ENCODE measurements around the gene CGNL1.

CGNL1 gene

GRCh38 chr15:57424628-57425405 lies 48.5 kb downstream of the CGNL1 start:
- no peak for DNase-seq (ENCODE audit: low read depth)

DNA sequence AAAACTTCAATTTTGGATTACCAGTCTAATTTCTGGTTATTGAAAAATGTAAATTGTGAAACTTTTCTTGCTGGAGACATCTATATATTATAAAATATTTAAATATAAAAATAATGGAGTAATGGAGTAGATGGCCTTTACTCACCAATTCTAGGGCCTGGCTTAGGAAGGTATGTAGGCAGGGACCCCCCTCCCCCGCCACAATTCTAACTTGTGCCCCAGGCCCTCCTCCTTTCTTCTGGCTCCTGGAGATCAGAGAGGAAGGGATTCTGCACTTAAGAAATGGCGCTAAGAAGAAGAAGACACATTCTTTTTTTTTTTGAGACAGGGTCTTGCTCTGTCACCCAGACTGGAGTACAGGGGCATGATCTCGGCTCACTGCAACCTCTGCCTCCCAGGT lies 49.5 kb downstream of the CGNL1 start:
- no peak for DNase-seq (ENCODE audit: low read depth)

GRCh38 chr15:57427367-57427821 lies 51.1 kb downstream of the CGNL1 start:
- no peak for DNase-seq (ENCODE audit: low read depth)

GRCh38 chr15:57432141-57432741 lies 55.9 kb downstream of the CGNL1 start:
- DNase-seq (ENCODE audit: low read depth) = no peak

DNA sequence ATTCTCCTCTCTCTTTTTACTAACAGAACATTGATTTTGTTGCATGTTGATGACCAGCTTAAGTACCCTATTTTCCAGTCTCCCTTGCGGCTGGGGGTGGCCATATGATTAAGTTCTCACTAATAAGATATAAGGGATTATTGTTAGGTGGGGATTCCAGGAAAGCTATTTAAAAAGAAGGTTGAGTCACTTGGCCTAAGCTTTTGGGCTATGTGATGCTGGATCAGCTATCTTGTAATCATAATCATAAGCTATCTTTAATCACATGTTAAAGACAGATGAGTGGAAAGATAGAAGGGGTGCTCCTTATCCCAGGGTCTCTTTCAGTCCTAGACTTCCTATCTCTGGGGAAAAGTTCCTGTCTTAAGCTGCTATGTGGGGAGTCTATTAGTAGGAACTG lies 59.9 kb downstream of the CGNL1 start:
- no peak for DNase-seq (ENCODE audit: low read depth)

DNA sequence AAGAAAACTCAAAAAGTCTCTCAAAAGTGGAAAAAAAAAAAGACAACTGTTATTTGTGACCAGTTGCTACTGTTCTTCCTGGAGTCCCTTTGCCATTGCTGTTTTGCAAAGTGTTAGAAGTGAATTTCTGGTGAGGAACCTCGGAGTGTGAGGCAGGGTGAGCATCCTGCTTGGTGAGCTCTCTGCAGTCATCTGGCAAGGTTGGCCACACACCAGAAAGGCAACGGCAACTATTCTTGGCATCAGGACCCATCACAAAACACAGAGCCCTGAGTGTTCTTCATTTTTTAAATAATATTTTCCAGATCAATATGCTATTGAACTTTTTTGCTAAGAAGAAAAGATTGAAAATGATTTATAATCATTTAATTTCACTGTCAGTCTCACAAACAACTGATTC lies 60.7 kb downstream of the CGNL1 start:
- no peak for DNase-seq (ENCODE audit: low read depth)

DNA sequence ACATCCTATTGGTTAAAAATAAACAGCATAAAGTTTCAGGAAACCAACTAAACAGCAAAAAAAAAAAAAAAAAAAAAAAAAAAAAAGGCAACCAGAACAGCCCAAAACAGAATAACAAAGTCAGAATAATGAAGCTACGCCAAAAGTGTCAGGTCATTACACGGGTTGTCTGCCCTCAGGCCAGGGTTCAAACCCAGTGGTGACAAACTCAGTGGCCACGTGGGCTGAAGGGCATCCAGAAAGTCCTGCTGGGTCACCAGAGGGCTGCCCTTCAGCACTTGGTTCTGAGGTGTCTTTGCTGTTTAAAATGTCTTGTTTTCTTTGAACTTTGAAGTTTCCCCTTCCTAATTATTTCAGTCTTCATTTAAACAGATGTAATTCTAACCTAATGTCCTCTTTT lies 61.3 kb downstream of the CGNL1 start:
- DNase-seq (ENCODE audit: low read depth) = no peak

DNA sequence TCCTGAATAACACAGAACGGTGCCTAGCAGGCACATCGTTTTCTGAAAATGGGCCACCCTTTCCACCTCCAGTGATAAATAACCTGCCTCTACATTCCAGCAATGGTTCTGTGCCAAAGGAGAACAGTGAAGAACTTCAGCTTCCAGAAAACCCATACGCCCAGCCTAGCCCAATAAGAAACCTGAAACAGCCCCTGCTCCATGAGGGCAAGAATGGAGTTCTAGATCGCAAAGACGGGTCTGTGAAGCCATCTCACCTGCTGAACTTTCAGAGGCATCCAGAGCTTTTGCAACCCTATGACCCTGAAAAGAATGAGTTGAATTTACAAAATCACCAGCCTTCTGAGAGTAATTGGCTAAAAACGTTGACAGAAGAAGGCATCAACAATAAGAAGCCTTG lies 61.9 kb downstream of the CGNL1 start:
- no peak for DNase-seq (ENCODE audit: low read depth)

DNA sequence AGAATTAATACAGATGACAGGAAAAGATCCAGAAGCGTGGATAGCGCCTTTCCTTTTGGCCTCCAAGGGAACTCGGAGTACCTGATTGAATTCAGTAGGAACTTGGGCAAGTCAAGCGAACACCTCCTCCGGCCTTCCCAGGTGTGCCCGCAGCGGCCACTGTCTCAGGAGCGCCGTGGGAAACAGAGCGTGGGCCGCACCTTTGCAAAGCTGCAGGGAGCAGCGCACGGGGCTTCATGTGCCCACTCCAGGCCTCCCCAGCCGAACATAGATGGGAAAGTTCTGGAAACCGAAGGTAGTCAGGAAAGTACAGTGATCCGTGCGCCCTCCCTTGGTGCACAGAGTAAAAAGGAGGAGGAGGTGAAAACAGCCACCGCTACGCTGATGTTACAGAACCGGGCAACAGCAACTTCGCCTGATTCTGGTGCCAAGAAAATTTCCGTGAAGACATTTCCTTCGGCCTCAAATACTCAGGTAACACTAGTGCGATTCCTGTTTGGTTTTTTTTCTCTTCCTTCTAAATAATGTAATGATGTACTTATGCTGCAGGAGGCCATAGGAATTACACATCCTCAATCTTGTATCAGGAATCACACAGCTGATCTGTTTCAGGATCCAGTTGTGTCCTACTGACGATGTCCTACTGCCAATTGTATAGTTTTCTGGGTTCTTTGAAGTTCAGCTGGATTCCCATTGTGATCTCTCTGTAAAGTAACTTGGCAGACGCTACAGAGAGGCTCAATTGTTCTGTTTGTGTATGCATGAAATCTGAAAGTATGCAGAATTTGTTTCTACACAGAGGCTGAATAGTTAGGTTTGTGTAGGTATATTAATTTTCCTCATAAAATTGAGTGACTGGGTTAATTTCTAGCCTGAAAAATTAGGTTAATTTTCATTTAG lies 63.1 kb downstream of the CGNL1 start:
- no peak for DNase-seq (ENCODE audit: low read depth)

- no peak for DNase-seq (ENCODE audit: low read depth)
Observed at GRCh38 chr15:57440167-57440566, 63.9 kb downstream of the CGNL1 start.

DNA sequence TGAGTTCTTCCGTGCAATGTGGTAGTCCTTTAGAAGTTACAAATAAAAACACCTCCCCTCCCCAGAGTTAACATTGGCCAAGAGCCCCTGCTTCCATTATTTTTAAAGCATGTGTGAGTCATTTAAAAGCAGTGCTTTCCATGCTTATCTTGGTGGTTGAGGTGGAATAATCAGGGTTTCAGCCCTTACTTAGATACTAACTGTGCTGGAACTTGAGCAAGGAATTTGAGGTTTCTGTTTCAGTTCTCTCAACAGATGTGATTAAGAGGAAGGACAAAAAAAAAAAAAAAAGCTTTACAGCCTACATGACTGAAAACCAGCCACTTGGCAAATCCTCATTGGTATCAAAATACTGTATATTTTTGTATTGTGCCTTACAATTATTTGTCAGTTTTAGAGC lies 64.5 kb downstream of the CGNL1 start:
- DNase-seq (ENCODE audit: low read depth) = no peak

GRCh38 chr15:57442335-57442734 lies 66.0 kb downstream of the CGNL1 start:
- DNase-seq (ENCODE audit: low read depth) = no peak

DNA sequence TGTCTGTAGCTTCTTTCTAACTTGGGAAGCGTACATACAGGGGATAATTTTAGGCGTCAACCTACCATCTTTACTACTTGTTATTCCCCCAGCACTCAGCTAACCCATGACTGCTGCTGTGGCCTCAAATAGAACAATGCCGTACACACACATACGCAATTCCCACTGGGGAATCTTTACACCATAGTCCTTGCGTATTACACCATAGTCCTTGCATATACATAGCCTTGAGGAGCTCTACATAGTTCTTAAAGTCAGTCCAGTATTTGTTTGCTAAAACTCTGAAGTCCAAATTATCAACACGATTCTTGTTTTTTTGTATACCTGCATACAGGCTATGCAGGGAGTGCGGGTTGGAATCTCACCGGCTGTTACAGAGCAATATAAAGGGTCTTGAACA lies 67.2 kb downstream of the CGNL1 start:
- no peak for DNase-seq (ENCODE audit: low read depth)

DNA sequence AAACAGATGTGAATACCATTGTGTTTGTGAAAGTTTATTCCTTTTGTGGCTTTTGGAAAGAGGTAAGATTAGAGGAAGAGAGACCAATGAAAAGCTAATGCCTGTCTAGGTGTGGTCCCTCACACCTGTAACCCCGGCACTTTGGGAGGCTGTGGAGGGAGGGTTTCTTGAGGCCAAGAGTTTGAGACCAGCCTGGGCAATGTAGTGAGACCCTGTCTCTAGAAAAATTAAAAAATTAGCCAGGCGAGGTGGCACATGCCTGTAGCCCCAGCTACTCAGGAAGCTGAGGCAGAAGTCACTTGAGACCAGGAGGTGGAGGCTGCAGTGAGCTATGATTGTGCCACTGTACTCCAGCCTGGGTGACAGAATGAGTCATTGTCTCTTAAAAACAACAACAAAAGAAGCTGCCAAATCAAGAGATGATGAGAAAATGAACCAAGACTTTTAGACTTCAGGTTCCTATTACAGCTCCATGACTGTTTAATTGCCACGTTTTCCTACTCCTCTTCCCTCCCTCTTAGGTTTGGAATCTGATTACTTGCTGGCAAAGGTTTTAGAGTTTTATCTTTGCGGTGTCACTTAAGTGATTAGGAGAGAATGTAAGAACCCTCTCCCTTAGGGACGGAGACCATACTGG lies 68.7 kb downstream of the CGNL1 start:
- no peak for DNase-seq (ENCODE audit: low read depth)

- no peak for DNase-seq (ENCODE audit: low read depth)
Observed at GRCh38 chr15:57445872-57446271, 69.6 kb downstream of the CGNL1 start.

GRCh38 chr15:57446393-57446792 lies 70.1 kb downstream of the CGNL1 start:
- DNase-seq (ENCODE audit: low read depth) = no peak

DNA sequence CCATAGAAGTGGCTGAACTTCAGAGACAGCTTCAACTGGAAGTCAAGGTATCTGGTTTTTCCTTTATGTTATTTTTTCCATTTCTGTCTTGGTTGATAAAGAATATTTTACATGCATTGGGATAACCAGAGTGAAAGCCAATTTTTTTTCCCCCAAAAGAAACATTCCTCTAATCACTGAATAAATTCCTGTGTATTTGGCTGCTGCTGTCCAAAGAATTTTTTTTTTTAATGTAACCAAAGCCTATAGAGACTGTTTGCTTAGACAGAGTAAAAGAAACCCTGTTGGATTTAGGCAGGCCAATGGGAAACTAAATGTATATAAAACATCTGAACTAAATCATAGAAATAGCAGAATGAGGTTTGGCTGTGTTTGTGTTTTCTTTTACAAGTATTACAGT lies 75.2 kb downstream of the CGNL1 start:
- DNase-seq (ENCODE audit: low read depth) = no peak

DNA sequence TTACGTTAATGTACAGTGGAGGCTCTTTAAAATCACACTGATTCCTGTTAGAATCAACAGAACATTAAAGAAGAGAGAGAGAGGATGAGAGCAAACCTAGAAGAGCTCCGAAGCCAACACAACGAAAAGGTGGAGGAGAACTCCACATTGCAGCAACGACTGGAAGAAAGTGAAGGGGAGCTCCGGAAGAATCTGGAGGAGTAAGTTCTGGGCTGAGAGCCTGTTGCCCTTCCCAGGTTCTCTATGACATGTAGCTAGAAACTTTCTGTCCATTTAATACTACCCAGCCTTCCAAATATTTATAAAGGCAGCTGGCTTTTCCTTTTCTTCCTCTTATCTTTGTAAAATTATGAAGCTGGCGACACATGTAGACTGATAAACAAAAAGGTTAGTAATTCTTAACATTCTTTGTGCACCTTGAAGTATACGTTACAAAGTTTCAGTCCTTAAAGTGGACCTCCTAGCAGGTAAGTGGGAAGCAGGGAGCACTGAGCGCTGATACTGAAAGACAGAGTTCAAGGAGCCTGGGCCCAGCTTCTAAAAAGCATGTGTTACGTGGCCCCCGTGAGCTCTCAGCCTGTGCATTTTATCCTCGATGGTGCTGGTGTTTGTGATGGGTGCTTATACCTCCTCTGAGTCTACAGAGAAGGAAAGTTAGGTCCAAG lies 75.9 kb downstream of the CGNL1 start:
- DNase-seq (ENCODE audit: low read depth) = no peak

DNA sequence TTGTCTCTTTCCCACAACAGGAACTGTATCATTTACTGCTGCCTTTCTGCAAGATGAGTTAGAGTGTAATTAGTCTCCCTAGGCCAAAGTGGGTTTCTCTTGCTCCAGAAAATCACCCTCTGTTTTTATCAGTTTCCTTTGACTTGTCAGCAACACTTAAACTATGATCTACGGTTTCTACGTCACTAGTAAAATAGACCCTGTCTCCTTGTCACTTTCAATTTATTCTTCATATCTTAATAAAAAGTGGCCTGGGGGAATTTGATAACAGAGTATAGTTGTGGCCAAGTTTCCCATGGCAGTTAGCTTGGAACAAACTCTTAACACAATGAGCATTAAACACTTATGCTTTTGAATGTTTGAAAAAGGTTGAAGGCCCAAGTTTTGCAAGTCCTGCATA lies 79.6 kb downstream of the CGNL1 start:
- DNase-seq (ENCODE audit: low read depth) = no peak

DNA sequence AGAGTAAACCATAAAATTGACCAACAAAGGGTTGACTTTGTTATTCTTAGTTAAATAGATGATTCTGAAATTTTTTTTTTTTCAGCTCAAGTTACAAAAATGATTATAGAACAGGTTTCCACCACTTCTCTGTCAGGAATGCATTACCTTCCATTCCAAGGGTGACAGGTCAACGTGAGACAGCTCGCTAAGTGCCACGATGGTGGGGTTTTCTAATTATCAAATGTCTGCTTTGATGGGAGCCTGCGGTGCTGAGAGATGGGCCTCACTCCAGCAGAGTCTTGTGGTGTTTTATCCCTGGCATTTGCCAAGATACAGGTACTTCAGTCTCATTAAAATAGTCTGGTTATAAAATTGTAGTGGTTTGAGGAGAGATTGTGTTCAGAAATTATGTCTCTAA lies 80.3 kb downstream of the CGNL1 start:
- DNase-seq (ENCODE audit: low read depth) = no peak

- no peak for DNase-seq (ENCODE audit: low read depth)
Observed at GRCh38 chr15:57457726-57458125, 81.4 kb downstream of the CGNL1 start.

DNA sequence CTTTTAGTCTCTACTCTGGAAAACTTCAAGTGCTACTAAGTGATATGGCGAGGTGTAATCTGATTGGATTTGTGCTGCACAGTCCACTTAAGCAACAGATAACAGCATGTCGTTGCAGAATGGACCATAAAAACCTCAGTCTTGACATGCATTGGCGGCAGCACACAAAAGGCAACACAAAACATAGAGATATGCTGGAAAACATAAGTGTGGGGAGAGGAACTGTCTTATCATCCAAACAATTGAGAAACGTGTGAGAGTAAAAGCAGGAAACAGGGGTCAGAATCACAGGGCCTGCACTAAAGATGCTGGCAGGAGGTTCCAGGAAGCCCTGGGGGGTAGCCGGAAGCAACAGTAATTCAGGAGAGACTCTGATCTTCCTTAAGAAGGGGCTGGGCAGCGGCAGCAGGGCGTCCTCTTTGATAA lies 82.1 kb downstream of the CGNL1 start:
- no peak for DNase-seq (ENCODE audit: low read depth)

Data from activated gamma-delta T cell treated with anti-CD3 and anti-CD28 coated beads, Interleukin-2, amount 50 U/mL, for 16 hours (primary cell).